CD4-positive, alpha-beta T cell treated with Interleukin-15 for 1 hour (primary cell): ENCODE data around the gene TLL2.

Experiments
- DNase-seq: peaks from one replicate; pipeline ENCODE4 v3.0.0-alpha.2; 2020

Gene TLL2

DNA sequence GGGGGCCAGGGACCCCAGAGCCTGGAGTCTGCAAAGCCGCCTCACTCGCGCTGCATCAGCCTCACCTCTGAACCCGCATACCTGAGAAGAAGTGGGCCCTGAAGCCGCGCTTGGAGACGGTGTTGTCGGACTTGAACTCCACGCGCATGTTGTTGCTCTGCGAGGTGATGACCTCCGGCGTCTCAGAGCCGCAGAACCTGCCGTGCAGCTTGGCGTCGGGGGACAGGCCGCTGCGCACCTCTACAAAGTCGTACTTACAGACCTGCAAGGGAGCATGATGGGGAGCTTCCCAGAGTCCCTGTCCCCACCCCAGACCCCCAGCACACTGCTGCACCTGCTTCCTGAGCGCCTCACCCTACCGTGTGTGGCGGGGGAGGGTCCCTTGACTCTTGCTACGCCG, 129.2 kb downstream of the TLL2 start:
- DNase-seq = no peak

DNA sequence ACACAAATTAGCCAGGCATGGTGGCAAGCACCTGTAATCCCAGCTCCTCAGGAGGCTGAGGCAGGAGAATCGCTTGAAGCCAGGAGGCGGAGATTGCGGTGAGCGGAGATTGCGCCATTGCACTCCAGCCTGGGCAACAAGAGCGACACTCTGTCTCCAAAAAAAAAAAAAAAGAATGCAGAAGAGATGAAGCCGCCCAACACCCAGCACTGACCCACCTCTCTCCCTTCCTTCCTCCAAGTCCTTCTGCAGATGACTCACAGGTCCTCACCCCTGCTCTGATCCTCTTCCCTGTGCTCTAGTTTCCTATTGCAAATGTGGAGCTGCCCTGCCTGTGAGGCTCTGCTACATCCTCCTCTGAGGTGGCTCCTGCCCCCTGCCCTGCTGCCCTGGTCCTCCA, 132.9 kb downstream of the TLL2 start:
- peak; percentile 67 for DNase-seq

DNA sequence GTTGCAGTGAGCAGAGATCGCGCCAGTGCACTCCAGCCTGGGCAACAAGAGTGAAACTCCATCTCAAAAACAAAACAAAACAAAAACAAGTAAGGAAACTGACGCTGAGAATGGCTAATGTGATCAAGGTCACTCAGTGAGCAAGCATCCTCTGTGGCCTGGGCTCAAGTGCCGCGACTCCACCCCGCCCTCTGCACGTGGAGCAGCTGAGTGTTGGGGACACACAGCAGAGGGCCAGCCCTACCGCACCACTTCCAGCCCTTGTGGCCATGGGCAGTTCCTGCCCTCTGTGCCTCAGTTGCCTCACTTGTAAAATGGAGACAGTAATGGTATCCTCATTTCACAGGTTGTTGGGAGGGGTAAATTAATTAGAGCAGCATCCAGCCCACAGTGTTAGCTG, 134.0 kb downstream of the TLL2 start:
- DNase-seq = no peak

DNA sequence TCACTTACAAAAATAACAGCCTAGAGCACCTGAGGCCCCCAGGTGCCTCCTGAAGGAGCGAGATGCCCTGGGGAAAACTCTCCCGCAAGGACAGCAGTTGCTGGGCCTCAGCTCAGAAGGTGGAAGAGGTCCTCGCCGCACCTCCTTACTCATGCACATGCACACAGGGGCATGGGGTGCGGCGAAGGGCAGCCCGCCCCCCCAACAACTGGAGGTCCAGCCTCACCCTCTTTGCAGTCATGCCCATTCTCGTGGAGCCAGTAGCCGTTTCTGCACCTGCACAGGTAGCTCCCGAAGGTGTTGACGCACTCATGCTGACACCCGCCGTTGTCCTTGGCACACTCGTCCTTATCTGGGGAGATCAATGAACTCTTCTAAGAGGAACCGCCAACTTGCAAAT, 135.0 kb downstream of the TLL2 start:
- no peak for DNase-seq

DNA sequence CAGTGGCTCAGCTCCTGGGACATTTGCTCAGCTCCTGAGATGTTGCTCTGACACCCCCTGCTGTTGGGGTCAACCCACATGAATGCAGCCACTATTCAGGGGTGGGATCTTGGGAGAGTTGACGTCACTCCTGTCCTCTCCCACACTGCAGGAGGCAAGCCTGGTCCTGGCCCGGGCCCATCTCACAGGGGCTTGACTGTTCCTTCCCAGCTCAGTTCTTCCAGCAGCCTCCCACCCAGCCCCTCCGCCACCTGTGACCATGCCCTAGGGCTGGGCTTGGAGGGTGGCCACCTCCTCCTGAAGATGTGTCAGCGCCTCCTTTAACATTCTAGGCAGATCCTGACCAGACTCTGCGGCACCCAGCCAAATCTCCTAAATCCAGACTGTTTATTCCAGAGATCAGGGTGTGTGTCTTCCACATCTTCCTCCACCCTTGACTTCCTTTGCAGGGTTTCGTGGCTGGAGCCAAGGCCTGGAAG, 135.9 kb downstream of the TLL2 start:
- DNase-seq = no peak

DNA sequence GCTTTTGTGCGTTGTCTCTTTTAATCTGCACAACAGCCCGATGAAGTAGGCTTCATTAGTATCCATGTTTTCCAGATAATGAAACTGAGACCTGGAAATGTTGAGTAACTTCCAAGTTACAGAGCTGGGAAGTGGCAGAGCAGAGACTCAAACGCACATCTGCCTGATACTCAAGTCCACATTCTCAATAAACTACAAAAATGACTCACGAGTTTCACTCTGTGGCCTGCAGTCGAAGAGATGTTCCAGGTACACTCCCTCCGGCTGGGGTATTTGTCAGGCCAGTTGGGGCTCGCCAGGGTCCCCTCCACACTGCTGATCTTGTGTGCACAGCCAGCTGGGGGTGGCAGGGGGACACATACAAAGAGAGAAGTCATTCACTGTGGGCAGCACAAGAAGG, 137.2 kb downstream of the TLL2 start:
- DNase-seq = no peak

DNA sequence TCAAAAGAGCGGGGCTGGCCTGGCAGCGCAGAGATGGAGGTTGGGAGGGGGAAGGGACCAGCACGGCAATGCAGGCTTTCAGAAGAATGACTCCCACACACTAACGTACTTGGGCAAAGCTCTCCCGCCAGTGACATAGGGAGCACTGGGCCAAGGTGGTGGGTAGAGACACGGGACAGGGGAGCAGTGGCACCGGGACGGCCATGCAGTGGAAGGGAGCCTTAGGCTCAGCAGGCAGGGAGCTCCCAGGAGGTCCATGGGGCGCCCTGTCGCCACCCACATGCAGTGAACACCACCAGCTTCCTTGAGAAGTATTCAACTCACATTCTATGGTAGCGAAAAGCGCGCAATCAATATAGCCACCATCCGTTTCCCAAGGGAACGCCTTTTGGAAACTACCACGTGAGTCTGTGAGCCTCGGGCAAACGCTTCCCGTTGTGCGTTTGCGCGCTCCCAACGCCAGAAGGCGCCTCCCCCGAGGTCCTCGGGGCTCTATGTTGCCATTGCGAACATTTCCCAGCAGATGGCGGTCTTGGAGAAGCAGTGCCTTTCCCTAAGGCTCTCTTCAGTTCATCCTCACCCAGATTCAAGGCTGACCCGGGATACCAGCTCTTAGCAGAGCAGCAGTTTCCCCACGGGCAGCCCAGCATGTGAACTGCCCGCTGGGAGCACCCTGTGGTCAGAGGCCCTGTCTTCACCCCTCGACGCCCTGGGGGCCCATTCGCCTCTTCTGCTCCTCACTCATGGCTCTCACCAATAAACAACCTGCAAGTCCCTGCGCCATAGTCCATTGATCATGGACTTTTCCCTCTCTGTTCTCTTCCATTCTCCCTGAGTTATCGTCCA, 138.5 kb downstream of the TLL2 start:
- DNase-seq = peak; percentile 69

DNA sequence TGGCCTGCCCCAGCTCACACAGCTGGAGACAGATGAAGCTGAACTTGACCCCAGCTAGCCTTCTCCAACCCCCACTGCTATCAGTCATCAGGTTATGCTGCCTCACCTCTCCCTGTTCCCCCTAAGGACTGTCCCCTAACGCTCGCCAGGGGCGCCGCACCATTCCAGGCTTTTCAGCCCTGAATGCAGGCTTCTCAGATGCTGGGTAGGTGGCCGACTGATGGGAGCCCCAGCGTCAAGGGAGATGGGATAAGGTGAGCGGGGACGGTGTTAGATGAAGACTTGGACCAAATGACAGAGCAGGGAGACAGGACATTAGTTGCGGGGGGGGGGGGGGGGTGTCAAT, 139.1 kb downstream of the TLL2 start:
- DNase-seq = no peak

DNA sequence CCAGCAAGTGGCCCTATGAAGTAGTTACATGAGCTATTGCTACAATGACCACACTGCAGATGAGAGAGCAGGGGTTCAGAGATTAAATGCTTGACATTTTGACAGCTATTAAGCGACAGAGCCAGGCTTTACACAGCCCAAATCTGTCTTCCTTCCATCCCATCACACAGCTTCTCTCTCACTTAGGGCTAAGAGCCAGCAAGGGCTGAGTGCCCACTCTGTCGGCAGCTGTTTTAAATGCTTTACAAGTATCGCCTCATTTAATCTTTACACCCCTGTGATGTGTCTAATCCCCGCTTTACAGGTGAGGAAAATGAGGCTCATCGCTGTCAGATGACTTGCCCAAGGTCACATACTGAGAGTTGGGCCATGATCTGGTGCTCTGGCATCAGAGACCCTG, 139.7 kb downstream of the TLL2 start:
- no peak for DNase-seq

DNA sequence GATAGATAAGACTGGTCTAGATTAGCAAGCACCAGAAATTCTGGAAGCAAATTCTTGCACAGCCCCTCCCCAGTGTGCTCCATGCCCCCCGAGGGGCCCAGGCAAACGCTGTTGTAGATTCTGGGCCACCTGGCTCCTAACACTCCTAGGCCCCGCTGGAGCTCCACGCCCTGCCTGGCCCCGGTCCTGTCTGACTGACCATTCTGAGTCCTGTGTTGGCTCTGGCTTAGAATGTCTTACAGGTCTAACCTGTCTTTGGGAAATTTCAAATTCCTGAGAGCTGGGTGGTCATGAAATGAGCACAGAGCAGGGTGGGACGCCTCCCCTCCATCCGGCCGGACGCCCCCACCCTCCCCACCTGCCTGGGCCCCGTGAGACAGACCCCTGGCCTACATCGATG, 142.4 kb downstream of the TLL2 start:
- no peak for DNase-seq

DNA sequence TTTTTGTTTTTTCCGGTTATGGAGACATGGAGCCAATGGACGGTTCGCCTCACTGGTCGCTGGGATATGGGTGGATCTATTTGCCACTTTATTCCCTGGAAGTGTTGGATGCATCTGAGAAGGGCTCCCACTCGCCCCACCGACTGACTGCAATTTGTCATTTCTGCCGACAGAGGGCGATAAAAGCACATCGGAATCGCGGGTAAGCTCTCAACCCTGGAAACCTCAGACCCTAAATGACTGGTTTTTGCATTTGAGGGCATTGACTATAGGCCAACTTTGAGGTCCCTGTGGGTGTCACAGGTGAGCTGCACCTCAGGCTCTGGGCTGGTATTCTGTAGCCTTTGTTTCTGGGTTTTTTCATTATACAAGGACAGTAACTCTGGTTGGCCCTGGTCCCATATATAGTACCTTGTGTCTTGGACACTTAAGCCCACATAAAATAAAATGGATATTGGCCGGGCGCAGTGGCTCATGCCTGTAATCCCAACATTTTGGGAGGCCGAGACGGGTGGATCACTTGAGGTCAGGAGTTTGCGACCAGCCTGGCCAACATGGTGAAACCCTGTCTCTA, 143.1 kb downstream of the TLL2 start:
- DNase-seq = peak; percentile 27

DNA sequence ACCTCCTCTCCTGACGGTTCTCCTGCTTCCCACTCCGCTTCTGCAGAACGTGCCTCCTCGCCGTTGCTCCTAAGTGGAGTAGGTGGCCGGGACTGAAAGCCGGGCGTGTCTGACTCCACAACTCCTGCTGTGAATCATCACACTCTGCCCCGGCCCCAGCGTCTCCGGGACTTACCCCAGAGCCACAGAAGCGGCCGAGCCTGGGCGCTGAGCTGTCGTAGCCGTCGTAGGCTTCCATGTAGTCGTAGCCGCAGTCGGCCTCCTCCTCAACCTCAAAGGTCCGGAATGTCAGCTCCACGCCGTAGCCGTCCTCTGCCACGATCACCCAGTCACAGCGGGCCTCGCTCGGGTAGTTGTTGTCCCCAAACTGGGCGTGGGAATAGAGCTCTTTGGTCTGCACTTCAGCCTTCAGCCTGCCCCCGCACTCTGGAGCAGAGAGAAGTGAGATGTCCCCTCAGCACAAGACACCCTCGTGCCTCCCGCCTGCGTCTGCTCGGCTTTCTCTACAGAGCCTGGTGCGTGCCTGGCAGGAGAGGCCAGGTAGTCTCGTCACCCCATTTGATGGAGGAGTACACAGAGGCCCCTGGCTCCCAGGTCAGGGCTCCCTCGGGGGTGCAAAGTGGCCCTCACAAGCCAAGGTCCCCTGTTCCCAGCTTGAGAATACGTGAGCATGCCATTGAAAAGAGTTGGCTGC, 143.7 kb downstream of the TLL2 start:
- no peak for DNase-seq

DNA sequence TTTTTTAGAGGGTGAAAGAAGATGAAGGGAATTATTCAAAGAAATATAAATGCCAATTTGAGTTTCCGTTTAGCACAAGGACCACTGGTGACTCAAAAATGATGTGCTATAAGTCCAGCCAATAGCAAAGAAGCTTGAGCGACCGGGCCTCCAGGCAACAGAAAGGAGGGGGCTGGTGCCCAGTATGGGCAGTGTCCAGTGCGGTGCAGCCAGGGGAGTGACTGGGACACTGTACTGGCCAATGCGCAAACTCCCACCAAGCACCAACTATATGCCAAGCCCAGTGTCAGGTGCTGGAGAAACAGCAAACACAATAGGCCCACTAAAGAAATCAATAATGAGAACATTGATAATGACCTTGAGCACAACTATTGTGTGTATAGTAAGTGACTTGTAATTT, 144.8 kb downstream of the TLL2 start:
- no peak for DNase-seq

DNA sequence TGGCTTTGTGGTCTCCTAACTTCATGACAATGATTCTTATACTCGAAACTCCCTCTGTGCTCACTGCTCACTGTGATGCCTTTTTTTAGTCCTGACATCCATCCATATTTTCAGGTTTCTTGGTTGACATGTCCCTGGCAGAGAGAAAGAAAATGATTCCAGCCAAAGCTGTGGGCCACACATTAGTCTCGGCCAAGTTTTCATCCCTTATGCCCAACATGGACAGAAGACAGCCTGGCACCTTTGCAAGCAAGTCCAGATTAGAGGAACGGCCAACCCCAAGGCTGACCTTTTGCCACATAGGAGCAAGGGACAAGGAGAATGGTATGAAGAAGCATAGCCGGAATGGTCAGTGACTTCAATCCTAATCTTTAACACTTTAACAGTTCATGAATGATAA, 146.3 kb downstream of the TLL2 start:
- no peak for DNase-seq

DNA sequence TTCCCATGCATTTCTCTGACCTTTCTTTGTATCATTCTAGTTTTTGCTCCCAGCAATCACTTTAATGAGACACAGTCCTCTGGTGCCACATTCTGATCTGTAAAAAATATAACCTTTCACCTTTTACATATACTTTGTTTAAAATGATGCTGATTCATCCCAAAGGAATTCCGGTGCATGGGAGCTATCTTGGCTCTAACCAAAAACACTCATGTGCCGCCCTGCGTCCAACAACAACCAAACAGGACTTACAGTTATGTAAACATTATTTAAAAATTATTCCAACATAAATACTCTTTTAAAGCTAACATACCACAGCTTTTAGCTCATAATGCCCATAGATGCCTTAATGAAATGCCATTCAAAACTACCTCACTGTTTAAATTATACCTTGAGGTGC, 147.2 kb downstream of the TLL2 start:
- DNase-seq = no peak

DNA sequence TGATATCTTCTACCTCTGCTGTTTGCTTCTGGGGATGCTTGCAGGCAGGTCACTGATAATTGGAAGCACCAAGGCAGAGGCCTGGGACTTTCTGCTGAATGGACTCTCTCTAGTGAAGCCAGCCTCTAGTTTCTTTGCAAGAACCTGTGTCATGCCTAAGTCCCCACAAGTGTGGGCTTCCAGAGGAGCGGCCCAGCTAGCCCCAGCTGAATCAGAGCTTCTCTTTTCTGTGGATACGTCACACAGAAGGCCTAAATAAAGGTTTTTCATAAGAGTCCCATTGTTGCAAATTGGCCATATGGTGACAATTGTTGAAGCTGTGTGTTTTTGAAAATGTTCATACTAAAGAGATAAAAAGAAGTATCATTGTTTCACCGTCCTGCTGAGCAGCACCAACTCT, 148.2 kb downstream of the TLL2 start:
- DNase-seq = no peak

DNA sequence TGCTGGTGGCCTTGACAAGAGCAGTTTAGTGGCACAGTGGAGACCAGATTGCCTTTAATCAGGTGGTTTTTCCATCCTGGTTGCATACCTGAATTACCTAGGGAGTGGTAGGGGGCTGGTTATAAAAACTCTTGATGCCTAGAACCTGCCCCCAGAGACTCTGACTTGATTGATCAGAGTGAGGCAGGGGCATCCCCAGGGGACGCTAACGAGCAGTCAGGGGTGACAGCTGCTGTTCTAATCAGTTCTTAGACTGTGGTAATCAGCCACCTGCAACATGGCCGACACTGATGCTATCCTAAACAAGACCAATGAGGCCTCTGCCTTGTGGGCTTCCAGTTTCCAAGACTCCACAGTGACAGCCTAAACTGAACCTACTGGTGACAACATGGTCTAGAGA, 153.0 kb downstream of the TLL2 start:
- DNase-seq = no peak

DNA sequence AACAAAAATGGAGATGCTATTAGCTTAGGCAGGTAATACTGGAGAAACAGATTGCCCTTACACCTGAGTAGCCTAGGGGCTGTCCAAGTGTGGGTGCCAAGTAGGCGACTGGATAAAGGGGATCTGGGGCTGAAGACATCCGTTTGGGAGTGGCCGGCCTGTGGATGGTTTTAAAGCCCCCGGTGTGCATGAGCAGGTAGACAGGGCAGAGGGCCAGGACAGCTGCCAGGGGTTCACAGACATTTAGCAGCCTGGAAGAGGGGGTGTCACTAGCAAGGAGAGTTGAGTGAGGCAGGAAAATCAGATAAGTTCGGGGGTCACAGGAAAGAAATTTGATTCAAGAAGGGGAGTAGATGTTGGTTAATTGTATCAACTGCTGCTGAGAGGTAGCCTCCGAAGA, 153.4 kb downstream of the TLL2 start:
- DNase-seq = no peak

DNA sequence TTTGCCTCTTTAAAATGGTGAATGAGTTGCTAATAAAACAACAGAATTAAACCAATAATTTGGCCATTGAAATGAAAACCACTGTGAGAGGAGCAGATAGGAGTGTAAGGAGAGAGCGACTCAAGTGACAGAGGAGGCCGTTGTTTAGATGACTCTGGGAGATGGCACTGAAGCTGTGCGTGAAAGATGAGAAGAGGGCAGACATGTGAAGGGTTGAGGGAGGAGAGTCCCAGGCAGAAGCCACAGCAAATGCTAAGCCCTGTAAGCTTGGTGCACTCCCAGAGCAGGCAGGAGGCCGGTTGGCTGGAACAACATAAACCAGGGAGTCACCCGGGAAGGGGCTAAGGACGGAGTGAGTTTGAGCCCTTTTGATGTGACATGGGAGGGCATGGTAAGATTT, 154.1 kb downstream of the TLL2 start:
- no peak for DNase-seq

DNA sequence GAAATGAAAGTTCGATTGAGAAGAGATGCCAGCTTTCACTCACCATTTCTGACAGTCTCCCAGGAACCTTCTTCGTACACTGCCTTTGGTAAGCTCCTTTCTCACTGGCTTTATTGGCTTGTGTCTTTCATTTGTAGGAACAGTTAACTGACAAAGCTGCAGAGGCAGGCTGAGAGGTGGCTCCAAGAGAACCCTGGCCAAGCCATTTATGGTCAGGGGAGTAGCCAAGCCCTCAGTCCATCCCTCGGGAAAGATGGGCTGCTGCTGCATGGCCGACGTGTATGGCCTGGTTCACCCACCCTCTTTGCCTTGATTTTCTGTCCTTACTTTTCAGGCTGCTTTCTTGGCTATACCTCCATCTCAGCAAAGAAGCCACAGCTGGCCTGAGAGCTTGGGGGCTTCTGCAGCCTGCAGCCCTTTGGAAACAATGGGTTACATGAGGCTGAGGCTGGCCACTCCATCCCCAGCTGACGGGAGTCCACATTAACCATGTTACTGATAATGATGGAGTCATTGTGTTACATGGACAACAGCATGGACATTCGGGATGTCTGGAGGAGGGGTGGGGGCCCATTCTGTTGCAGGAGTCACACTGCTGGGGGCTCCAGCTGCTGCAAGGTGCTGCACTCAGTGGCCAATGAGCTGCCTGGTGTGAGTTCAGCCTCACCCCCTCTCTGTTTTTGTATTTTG, 154.7 kb downstream of the TLL2 start, which contains the start of gene OPALIN:
OPALIN (minus strand) TSS at position 152 of the 690 bp plus-strand sequence; CDS start at position 46, 106 bp downstream.
- no peak for DNase-seq

DNA sequence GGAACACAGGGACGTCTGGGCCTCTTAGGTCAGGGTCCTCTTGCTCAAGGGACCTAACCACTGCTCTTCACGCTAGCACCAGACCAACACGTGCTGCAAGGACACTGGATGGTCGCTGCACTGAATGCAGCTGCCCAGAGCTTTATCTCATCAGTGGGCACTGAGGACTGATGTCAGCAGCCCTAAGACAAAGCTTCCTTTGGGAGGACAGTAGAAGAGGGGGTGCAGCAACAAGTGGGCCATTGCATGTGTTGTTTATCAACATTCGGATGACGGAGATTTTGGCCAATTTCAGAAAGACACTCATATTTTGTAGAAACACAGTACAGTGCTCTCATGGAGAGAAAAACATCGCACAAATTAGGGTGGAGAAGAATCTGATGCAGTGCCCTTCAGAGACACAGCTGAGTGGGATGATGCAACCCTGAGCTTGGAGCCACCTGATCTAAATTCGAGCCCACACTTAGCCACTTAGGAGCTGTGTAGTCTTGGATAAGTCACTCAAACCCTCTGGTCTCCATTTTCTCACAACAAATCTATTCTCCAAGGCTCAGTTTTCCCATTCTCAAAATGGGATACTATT, 156.6 kb downstream of the TLL2 start:
- DNase-seq = no peak

DNA sequence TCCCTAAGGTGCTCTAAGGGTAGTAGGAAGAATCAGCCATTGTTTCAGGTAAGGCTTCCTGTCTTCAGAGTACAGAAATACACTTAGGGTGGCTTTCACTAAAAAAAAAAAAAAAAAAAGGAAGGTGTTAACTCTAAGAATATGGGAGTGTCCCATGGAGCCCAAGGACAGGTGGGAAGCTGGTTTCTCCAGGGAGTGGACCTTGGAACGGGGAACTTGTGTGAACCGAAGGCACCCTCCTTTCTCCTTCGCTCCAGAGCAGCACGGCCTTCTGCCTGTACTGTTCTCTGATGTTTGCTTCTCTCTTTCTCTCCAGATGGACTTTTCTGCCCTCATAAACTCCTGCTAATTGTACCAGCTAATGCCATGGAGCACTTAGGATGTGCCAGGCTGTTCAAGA, 161.1 kb downstream of the TLL2 start:
- no peak for DNase-seq

DNA sequence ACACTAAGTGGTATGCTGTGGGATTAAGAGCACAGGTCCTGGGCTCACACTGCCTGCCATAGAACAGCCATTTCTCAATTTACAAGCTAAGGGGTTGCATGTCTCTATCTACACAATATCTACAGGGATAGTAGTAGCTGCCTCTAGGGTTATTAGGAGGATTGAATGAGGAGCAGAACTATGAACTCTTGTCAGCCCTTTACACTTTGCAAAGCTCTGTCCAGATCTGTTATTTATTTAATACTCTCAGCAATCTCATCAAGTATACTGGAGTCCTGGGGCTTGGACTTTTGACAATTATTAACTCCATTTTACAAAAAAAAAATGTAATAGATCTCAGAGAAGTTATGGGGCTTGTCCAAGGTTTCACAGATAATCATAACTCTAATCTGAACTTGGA, 161.7 kb downstream of the TLL2 start:
- no peak for DNase-seq
